H1 (cell line): Measurements from ENCODE around the gene ANKRD60. TPM values are rescaled to one million over a fixed set of nuclear protein-coding genes. Genes with fewer than 3 reads are reported as not detected.

ENCODE experiments used
- FOSL1 ChIP-seq: IDR thresholded peaks from 2 replicates; pipeline ENCODE4 v1.6.1; 2011; ENCODE audit warnings: mild to moderate bottlenecking, low read depth, low read length, moderate library complexity; ENCODE audit not compliant: insufficient read depth
- KDM4A ChIP-seq: IDR thresholded peaks from one replicate; pipeline ENCODE4 v1.7.1; 2012; ENCODE audit warnings: low read depth, mild to moderate bottlenecking, moderate library complexity, low read length, inconsistent platforms; ENCODE audit not compliant: severe bottlenecking
- polyA plus RNA-seq, 7 experiments: library from polyadenylated mRNA; depleted of rRNA in 3 of 7; stranded (reverse) in 5 of 7; unstranded in 2 of 7; fragments of >200 nt in 5 of 7; fragments of 200-250 nt in 2 of 7; gene quantifications; 1 replicate in 5 of 7; 2 replicates in 1 of 7; 4 replicates in 1 of 7; pipeline versions ENCODE4 v1.2.1 to v1.2.3, GENCODE V29; 2011 to 2013; ENCODE audit warnings: missing spikeins in 2 of 7, mixed read lengths in 2 of 7
- total RNA-seq: library from RNA; stranded (reverse); fragmentation: NEBNext Ultra II Directional; extraction: Animal tissue kit (Norgen Biotek cat#: 25700); gene quantifications from 2 replicates; pipeline ENCODE4 v1.2.1, GENCODE V29; 2021
- TF ChIP-seq, protein P1 (sequence below): fragments of 300-600 bp; sonication (generic); IDR thresholded peaks from 2 replicates; pipeline ENCODE4 v1.7.1; 2012; ENCODE audit warnings: low read length, moderate library complexity, mild to moderate bottlenecking, inconsistent platforms; ENCODE audit not compliant: insufficient replicate concordance

The ANKRD60 gene
- total and polyA plus RNA-seq, 2 of the 8 experiments (the other 6 are each of a cell fraction or from before 2014, with no cell fraction given) = not detected

DNA sequence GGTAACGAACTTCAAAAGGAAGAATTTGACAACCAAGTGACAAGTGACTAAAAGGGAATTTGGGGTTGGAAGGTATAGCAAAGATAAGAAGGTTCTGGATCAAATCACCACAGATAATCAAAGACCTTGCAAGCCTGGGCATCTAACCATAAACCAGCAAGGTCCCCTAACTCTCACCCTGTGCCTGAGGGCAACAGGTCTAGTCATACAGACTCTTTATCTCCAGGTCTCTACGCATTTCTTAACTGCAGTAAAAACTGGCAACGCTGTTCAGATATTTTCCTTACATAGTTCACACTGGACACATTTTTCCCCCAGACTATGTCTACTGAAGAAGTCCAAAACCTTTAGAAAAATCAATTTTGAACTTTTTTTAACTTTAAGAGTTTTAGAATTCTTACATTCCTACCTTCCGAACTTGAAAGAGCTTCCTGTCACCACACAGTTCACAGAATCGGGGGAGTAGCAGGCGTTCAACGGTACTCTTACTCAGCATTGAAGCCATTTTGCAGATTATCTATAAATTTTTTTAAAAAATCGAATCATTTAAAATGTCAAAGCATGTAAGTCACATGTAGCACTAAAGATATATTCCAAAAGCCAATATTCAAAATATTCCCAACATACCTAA is 23.0 kb upstream of the ANKRD60 start (continued):
- TF ChIP-seq, protein P1, sequence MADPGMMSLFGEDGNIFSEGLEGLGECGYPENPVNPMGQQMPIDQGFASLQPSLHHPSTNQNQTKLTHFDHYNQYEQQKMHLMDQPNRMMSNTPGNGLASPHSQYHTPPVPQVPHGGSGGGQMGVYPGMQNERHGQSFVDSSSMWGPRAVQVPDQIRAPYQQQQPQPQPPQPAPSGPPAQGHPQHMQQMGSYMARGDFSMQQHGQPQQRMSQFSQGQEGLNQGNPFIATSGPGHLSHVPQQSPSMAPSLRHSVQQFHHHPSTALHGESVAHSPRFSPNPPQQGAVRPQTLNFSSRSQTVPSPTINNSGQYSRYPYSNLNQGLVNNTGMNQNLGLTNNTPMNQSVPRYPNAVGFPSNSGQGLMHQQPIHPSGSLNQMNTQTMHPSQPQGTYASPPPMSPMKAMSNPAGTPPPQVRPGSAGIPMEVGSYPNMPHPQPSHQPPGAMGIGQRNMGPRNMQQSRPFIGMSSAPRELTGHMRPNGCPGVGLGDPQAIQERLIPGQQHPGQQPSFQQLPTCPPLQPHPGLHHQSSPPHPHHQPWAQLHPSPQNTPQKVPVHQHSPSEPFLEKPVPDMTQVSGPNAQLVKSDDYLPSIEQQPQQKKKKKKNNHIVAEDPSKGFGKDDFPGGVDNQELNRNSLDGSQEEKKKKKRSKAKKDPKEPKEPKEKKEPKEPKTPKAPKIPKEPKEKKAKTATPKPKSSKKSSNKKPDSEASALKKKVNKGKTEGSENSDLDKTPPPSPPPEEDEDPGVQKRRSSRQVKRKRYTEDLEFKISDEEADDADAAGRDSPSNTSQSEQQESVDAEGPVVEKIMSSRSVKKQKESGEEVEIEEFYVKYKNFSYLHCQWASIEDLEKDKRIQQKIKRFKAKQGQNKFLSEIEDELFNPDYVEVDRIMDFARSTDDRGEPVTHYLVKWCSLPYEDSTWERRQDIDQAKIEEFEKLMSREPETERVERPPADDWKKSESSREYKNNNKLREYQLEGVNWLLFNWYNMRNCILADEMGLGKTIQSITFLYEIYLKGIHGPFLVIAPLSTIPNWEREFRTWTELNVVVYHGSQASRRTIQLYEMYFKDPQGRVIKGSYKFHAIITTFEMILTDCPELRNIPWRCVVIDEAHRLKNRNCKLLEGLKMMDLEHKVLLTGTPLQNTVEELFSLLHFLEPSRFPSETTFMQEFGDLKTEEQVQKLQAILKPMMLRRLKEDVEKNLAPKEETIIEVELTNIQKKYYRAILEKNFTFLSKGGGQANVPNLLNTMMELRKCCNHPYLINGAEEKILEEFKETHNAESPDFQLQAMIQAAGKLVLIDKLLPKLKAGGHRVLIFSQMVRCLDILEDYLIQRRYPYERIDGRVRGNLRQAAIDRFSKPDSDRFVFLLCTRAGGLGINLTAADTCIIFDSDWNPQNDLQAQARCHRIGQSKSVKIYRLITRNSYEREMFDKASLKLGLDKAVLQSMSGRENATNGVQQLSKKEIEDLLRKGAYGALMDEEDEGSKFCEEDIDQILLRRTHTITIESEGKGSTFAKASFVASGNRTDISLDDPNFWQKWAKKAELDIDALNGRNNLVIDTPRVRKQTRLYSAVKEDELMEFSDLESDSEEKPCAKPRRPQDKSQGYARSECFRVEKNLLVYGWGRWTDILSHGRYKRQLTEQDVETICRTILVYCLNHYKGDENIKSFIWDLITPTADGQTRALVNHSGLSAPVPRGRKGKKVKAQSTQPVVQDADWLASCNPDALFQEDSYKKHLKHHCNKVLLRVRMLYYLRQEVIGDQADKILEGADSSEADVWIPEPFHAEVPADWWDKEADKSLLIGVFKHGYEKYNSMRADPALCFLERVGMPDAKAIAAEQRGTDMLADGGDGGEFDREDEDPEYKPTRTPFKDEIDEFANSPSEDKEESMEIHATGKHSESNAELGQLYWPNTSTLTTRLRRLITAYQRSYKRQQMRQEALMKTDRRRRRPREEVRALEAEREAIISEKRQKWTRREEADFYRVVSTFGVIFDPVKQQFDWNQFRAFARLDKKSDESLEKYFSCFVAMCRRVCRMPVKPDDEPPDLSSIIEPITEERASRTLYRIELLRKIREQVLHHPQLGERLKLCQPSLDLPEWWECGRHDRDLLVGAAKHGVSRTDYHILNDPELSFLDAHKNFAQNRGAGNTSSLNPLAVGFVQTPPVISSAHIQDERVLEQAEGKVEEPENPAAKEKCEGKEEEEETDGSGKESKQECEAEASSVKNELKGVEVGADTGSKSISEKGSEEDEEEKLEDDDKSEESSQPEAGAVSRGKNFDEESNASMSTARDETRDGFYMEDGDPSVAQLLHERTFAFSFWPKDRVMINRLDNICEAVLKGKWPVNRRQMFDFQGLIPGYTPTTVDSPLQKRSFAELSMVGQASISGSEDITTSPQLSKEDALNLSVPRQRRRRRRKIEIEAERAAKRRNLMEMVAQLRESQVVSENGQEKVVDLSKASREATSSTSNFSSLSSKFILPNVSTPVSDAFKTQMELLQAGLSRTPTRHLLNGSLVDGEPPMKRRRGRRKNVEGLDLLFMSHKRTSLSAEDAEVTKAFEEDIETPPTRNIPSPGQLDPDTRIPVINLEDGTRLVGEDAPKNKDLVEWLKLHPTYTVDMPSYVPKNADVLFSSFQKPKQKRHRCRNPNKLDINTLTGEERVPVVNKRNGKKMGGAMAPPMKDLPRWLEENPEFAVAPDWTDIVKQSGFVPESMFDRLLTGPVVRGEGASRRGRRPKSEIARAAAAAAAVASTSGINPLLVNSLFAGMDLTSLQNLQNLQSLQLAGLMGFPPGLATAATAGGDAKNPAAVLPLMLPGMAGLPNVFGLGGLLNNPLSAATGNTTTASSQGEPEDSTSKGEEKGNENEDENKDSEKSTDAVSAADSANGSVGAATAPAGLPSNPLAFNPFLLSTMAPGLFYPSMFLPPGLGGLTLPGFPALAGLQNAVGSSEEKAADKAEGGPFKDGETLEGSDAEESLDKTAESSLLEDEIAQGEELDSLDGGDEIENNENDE = no peak
- TF ChIP-seq KDM4A = no peak
- TF ChIP-seq FOSL1 = no peak
